Bronchial epithelial cell (primary cell): ENCODE data around the gene RNF220. TPM values are rescaled to one million over a fixed set of nuclear protein-coding genes. Genes with fewer than 3 reads are reported as not detected.

ENCODE experiments used
- DNase-seq: peaks from one replicate; pipeline ENCODE4 v3.0.0-alpha.2; 2010; ENCODE audit warnings: low read depth
- FAIRE-seq: peaks from 2 replicates; lab custom pipeline; 2011; peaks lifted over from hg19 to GRCh38; lab: Jason Lieb, UNC
- H3K27me3 ChIP-seq: 2 replicates; pipeline ENCODE4 v1.5.1; 2011; ENCODE audit warnings: low read length; ENCODE audit not compliant: control insufficient read depth, insufficient read depth
- H3K36me3 ChIP-seq: 2 replicates; pipeline ENCODE4 v1.5.1; 2011; ENCODE audit warnings: low read length; ENCODE audit not compliant: control insufficient read depth, insufficient read depth
- H3K4me3 ChIP-seq: 2 replicates; pipeline ENCODE4 v1.5.1; 2011; ENCODE audit warnings: mild to moderate bottlenecking, low read depth, low read length, control low read depth
- total RNA-seq: library from RNA; depleted of rRNA; stranded (reverse); fragments of >200 nt; gene quantifications from 2 replicates; pipeline ENCODE4 v1.2.1, GENCODE V29; 2014
- TF ChIP-seq, protein P1 (sequence below): IDR thresholded peaks from 2 replicates; pipeline ENCODE4 v1.5.1; 2011; ENCODE audit warnings: mild to moderate bottlenecking, moderate library complexity, low read length, control low read depth, inconsistent platforms; ENCODE audit not compliant: insufficient read depth, severe bottlenecking

RNF220 gene
- total RNA-seq, 1 donor from 2014 or later = 94.5 TPM

DNA sequence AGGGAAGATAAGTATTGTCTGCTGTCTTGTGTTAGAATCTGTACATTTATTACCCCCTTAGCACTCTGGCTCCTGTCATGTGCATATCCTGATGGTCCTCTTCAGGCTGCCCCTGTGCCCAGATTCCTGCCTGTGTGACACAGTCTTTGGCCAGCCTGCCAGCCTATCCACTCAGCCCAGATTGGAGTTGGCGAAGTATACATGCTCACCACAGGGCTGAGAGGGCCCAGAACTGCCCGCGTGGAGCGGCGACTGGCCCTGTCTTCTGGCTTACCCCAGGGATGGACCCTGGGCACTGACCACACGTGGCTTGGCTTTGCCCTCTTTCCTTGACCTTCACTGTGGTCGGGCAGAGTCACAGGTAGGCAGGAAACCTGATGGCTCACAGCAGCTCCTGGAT, 11.4 kb downstream of the RNF220 start:
- no peaks in the 10 kb centered on the region for H3K36me3 ChIP-seq
- FAIRE-seq (no peak), DNase-seq (no peak)
- TF ChIP-seq, protein P1, sequence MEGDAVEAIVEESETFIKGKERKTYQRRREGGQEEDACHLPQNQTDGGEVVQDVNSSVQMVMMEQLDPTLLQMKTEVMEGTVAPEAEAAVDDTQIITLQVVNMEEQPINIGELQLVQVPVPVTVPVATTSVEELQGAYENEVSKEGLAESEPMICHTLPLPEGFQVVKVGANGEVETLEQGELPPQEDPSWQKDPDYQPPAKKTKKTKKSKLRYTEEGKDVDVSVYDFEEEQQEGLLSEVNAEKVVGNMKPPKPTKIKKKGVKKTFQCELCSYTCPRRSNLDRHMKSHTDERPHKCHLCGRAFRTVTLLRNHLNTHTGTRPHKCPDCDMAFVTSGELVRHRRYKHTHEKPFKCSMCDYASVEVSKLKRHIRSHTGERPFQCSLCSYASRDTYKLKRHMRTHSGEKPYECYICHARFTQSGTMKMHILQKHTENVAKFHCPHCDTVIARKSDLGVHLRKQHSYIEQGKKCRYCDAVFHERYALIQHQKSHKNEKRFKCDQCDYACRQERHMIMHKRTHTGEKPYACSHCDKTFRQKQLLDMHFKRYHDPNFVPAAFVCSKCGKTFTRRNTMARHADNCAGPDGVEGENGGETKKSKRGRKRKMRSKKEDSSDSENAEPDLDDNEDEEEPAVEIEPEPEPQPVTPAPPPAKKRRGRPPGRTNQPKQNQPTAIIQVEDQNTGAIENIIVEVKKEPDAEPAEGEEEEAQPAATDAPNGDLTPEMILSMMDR = no peak
- H3K27me3 ChIP-seq = peaks cover 34% of the 10 kb centered on the region
- H3K4me3 ChIP-seq = no peak overlapping the region

DNA sequence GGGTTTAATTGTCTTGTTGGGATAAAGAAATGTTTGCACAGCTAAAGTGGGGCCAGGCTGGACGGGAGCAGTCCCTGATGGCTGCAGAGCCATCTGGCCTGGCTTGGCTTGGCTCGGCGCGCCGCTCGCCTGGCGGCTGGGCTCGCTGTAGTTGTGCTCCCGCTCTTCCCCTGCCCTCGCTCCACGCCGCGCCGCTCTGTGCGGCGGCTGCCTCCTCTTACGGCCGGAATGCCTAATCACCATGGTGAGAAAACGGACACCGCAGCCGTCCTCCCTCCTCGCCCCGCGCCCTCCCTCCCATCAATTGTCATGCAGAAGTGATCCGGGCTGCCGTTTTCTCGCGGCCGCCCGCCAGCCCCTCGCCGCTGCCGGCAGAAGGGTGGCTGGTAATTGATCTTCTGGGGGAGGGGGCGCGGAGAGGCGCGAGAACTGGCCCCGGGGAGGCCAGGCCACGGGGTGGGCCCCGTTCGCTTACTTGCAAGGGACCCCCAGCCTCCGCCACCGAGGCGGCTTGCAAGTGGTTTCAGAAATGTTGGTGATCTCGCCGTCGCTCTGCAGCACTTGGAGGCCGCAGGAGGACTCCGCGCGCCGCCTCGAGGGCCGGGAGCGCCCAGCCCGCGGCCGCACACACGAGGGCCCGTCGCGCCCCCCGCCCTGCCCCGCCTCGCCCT, 12.4 kb downstream of the RNF220 start:
- TF ChIP-seq, protein P1 = no peak
- no peak for DNase-seq
- no peaks in the 10 kb centered on the region for H3K36me3 ChIP-seq
- FAIRE-seq = no peak
- H3K4me3 ChIP-seq = no peak overlapping the region
- H3K27me3 ChIP-seq = peaks cover 26% of the 10 kb centered on the region

DNA sequence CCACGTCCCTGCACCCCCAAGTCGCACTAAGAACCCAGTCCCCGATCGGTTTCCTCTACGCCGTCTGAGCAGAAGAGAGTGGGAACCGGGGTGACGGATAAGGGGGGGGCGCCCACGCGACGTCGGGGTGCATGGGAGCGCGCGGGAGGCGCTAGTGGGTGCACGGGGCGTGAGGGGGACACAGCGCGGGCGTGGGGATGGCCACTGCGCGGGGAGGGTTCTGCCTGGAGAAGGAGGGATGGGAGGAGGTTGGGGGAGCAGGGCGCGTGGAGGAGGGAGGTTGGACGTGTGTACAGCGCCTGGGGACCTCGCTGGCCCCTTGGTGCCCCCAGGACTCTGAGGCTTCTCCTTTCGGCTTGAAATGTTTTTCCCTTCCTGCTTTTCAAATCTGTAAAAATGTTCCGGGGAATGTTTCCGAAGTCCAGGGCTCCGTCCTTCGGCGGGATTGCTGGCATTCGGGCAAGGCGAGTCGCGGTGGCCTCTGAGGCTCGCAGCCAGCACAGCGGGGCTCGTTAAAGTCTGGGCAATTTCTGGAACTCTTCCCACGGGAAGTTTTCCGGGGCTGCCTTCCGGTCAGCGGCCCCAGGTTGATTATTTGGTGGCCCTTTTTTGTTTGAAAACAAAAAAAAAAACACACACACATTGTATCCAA, 13.1 kb downstream of the RNF220 start:
- FAIRE-seq = no peak
- H3K27me3 ChIP-seq = peaks cover 24% of the 10 kb centered on the region
- TF ChIP-seq, protein P1 = no peak
- DNase-seq = no peak
- H3K36me3 ChIP-seq = no peaks in the 10 kb centered on the region
- H3K4me3 ChIP-seq = no peak overlapping the region

DNA sequence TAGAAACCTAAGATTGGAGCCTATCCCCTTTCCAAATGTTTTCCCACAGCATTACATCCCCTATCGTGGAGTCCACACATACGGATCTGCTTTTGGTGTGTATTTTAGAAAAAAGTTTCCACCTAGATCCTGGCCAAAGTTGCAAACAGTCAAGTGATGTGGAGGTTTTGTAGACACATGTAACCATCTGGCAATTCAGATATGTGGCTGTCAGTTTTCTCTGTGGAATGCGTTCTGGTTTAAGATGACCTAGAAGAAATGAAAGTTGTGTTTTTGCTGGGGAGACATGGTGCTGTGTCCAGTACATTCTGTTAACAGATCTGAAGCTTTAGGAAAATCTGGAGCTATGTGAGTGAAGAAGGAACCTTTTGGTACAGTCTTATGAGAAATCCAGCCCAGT, 14.8 kb downstream of the RNF220 start:
- Histone ChIP-seq H3K4me3 (no peak overlapping the region), H3K36me3 (no peaks in the 10 kb centered on the region), H3K27me3 (peaks cover 19% of the 10 kb centered on the region)
- DNase-seq = no peak
- TF ChIP-seq, protein P1 = no peak
- FAIRE-seq = no peak

DNA sequence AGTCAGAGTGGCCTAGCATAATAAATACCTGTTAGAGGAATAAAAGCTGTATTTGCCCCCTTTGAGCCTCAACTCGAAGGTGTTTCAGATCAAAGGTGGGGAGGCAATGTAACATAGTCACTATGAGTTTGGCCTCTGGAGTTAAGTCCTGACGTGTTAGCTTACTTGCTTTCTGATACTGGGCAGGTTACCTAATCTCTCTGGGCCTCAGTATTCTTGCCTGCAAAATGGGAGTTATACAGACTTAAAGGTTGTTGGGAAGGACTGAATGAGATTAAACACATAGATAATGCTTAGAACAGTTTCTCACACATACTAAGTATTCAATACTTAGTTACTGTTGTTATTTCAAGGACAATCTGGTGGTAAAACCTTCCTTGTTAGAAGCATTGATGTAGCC, 15.5 kb downstream of the RNF220 start:
- no peak overlapping the region for H3K4me3 ChIP-seq
- no peak for DNase-seq
- peaks cover 19% of the 10 kb centered on the region for H3K27me3 ChIP-seq
- no peak for FAIRE-seq
- TF ChIP-seq, protein P1 = no peak
- H3K36me3 ChIP-seq = no peaks in the 10 kb centered on the region

DNA sequence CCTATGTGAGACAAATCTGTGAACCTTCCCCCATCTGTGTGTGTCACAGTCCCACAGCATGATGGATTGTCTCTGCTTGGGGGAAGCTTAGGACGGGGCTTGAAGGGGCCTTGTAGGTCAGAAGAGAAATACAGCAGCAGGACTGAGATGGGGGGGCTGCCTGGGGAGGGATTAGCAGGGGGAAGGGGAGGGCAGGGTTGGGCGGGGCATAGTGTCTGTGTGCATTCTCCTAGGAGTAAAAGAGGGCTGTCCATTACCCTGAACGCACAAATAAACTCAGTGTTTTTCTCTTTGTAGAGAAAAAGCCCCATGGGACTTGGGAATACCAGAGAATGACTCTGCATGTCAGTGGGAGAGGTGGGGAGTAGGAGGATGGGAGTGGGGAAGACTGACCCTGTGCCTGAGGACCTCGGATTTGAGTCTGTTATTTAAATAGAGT, 16.4 kb downstream of the RNF220 start:
- no peak for FAIRE-seq
- Histone ChIP-seq H3K4me3 (no peak overlapping the region), H3K27me3 (peaks cover 17% of the 10 kb centered on the region), H3K36me3 (no peaks in the 10 kb centered on the region)
- DNase-seq = no peak
- TF ChIP-seq, protein P1 = no peak
